Measurements from ENCODE around the gene GNAI3.
A peak's percentile ranks its signal among the peaks of the same experiment; 100 is the strongest.

Gene GNAI3

GRCh38 chr1:109503935-109504334 is 44.5 kb upstream of the GNAI3 start:
- no peak for TF ChIP-seq CTCF (IDR thresholded peaks at IDR 0.05; ENCODE audit: borderline replicate concordance, insufficient read depth, low read depth, low read length)

GRCh38 chr1:109504974-109505373 is 43.4 kb upstream of the GNAI3 start:
- TF ChIP-seq CTCF (IDR thresholded peaks at IDR 0.05; ENCODE audit: borderline replicate concordance, insufficient read depth, low read depth, low read length): no peak
- no peak overlapping the region for H3K4me3 ChIP-seq (ENCODE audit: low read depth, low read length)

More at GRCh38 chr1:109503935-109504334, 44.5 kb upstream of the GNAI3 start:
- H3K4me3 ChIP-seq (ENCODE audit: low read depth, low read length): no peak overlapping the region

DNA sequence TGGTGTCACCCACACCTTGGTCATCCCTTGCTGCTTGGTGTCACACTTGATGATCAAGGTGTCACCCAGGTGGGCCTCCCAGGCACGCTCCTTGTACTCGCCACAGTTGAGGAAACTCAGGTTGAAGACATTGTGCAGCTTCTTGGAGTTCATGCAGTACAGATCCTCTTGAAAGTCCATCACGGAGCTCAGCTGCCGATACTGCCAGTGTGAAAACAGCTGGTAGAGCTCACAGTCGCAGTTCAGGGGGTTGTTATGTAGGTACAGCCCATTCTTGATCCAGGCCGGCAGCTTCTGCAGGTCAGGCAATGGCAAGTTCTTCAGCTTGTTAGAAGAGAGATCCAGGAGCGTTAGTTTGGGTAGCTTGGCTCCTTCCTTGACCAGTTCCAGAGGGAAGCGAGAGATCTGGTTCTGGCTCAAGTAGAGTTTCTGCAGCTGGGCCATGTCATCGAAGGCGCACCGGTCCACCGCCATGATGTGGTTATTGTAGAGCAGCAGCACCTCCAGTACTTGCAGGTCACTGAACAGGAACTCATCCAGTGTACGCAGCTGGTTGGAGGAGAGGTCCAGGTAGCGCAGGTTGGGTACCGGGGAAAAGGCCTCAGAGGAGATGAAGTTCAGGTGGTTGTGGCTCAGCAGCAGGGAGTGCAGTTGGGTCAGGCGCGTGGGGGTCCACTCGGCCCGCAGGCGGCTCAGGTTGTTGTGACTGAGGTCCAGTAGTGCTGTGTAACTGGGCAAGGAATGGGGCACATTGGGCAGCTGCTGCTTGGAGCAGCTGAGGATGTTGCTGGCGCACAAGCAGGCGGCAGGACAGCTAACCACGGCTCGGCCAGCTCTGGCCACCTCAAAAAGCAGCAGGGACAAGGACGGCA is 40.2 kb upstream of the GNAI3 start:
- no peak for TF ChIP-seq CTCF (IDR thresholded peaks at IDR 0.05; ENCODE audit: borderline replicate concordance, insufficient read depth, low read depth, low read length)
- H3K4me3 ChIP-seq (ENCODE audit: low read depth, low read length): no peak overlapping the region

DNA sequence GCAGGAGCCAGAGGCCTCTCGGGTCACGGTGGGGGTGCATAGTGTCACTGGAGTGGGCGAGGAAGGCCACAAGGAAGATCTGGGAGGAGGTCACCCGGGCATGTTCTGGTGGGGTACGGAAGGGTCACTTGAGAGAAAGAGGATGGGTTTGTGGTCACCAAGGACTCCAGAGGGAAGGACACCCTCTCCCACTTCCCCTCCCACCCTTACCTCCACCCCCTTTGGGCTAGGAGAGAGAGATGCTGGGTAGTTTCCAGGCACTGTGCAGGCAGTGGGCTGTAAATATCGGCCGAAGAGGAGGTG is 39.6 kb upstream of the GNAI3 start:
- H3K4me3 ChIP-seq (ENCODE audit: low read depth, low read length): no peak overlapping the region
- no peak for TF ChIP-seq CTCF (IDR thresholded peaks at IDR 0.05; ENCODE audit: borderline replicate concordance, insufficient read depth, low read depth, low read length)

DNA sequence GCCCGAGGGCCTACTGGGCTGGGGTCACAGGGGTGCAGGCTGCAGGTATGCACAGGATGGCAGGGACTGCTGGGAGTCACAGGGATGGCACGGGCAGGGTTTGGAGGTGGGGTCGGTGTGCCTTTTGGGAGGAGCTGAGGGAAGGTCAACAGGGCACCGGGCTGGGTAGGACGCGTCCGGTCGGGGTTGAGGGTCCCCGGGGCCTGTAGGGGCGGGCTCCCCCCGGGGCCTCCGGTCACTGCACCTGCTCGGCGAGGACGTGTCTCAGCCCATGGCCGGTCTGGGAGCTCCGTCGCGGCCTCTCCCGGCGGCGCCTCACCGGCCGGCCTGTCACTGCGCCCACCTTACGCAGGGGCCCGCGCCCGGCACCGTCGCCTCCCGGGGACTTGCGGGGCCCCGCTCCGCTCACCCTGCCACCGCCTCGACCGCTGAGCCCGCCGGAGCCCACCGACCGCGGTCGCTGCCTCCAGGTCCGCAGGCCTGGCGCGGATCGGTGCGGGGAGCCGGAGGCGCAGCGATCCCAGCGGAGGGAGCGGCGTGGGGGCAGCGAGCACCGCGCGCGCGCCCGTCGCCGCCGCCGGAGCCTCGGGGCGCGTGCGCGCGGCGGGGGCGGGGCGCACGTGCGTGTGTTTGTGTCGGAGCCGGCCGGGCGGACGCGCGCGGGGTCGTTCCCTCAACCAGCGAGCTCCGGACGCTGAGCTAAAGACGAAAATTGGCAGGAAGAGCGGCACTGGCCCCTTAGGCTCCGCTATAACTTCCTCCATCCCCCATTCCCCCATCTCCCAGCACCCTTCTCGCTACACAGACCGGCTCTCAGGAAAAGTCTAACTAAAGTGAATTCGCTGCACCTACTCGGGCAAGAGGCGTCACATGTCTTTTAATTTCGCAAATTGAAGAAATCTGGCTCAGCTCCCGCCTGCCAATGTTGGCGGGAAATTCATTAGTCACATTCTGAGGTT is 39.0 kb upstream of the GNAI3 start, which contains the start of gene AMIGO1:
Gene AMIGO1 (minus strand): TSS at position 552 of the 959 bp plus-strand sequence. CDS start 815 bp downstream, outside the sequence.
- TF ChIP-seq CTCF (IDR thresholded peaks at IDR 0.05; ENCODE audit: borderline replicate concordance, insufficient read depth, low read depth, low read length): no peak
- peak within 1 kb of the TSS; percentile 54 for H3K4me3 ChIP-seq (ENCODE audit: low read depth, low read length)

DNA sequence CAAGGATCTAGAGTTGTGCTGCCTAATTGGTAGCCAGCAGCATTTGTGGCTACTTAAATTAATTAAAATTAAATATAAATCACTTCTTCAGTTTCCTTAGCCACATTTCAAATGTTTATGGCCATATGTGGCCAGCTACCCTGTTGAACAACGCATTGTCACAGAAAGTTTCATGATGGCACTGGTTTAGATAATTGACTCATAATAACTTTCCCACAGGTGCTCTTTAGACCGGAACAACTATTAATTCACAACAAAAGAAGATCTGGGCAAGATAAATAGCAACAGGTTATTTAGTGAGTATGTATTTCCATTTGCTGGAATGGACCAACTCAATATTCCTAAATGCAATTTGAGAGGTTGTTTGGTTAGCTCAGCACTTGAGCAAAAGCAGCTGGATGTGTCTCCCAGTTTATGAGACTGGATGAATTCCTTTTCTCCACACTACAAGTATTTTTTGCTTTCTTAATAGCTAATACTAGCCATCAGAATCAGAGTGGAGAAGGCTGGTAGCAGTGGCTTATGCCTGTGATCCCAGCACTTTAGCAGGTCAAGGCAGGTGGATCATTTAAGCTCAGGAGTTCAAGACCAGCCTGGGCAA is 35.2 kb upstream of the GNAI3 start:
- TF ChIP-seq CTCF (IDR thresholded peaks at IDR 0.05; ENCODE audit: borderline replicate concordance, insufficient read depth, low read depth, low read length): no peak
- H3K4me3 ChIP-seq (ENCODE audit: low read depth, low read length): no peak overlapping the region

All from GM12875 (cell line).